GM21737 (cell line): Measurements from ENCODE around the gene MKLN1.
A peak's percentile ranks its signal among the peaks of the same experiment; 100 is the strongest.
"Not testable (repeated sequence)": the region's sequence is repeated elsewhere in the genome, so short reads cannot be mapped to it uniquely, and the experiment has no call there.

Experiments
- ATAC-seq: cut with Tn5 transposase; IDR thresholded peaks from one replicate; pipeline ENCODE4 v1.9.1; 2021; ENCODE audit warnings: mild to moderate bottlenecking, moderate library complexity; ENCODE audit not compliant: unreplicated experiment

Gene MKLN1

DNA sequence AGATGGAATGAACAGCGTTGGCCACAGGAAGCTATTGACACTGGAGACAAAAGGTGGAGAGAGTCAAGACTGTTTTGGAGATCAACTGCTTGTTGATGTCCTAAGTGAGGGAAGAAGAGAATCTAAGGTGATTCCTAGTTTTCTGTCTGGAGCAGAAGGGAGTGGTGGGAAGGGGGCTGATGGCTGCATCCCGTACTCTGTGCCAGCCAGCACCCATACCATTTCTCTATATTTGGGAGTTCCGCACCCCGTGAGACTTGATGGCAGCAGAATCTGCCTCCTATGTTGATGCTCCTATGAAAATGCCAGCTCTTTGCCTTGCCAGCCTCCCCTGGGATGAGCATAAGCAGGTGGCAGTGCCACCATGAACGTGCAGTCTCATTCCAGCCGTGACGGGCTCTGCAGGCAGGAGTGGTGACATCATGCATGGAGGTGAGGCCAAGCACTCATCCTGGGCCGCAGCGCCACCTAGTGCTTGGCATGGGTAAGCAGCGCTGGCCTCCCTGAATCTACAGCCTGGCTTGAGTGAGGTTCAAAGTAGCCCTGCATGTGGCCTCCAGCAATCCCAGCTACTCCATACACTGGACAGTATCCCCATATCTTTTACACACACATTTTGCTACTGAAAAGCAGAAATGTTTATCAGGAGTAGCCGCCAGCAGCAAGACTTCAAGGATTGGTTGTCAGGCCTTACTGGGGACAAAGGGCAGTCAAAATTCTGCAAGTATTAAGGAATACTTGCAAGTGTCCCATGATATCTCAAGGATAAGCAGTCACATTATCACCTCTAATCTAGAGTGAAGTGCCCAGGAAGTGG lies 185.8 kb downstream of the MKLN1 start:
- ATAC-seq = peak; percentile 95

DNA sequence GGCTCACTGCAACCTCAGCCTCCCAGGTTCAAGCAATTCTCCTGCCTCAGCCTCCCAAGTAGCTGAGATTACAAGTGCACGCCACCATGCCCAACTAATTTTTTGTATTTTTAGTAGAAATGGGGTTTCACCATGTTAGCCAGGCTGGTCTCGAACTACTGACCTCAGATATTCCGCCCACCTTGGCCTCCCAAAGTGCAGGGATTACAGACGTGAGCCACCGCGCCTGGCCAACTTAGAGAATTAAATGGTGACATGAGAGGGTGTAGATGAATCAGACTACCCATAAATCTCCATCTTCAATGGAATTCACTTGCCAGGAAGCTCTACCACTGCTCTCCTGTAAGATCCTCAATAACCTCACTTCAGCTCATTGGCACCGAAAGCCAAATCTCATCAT lies 187.8 kb downstream of the MKLN1 start:
- not testable (repeated sequence) for ATAC-seq

DNA sequence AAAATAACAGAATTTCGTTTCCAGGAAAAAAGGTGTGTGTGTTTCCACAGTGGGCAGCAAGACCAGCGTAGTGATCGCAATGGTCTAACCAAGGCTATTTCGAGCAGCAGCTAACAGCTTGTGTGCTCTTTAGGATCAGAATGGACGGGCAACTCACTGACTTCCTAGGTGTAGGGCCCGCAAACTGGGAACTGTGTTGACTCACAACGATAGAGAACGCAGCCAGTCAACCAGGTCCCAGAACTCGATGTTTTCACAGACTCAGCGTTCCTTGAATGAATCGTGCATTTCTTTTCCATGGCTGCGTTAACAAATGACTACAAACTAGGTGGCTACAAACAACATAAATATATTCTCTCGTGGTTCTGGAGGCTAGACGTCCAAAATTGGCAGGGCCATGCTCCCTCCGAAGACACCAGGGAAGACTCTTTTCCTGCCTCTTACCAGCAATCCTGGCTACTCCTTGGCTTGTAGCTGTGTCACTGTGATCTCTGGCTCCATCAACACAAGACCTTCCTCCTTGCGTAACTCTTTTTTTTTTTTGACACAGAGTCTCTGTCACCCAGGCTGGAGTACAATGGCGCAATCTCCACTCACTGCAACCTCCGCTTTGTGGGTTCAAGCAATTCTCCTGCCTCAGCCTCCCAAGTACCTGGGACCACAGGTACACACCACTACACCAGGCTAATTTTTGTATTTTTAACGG lies 189.7 kb downstream of the MKLN1 start:
- ATAC-seq = no peak

DNA sequence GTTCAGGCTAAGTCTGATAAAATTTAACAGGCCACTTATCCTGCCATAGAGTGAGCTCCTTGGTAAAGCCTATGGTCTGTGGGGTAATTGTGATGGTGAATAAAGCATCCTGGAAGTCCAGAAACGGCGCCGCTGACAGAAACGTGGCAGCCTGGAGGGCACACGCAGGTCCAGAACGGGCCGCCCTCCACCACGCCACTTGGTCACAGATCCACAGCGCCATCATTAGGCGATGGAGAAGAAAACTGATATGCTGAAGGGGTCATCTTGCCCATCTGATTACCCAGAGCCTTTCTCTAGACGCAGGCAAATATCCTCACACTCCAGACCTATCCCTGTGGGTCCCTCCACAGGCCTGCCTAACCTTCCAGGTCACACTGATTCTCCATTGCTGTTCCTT lies 190.9 kb downstream of the MKLN1 start:
- no peak for ATAC-seq

DNA sequence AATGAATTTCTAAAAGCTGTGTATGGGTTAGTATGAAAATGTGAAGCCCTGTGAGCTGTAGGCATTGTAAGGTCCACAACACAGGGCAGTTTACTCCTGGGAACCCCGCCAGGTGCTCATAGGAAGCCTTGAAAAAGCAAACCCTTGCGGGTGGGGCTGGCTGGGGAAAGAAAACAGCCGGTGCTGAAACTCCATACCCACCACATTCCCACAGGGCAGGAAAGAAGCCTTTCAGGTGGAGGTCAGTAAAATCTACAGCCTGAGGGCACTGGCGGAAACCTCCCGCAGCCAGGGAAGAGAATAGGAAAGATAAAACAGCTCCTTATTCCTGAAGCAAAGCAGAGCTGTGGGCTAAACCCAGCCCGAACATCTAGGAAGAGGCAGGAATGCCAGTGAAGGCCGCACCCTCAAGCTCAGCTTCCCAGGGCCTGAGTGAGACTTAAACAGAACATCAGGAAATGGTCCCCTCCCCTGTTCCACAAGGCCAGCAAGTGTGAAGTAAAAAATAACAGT lies 194.0 kb downstream of the MKLN1 start:
- no peak for ATAC-seq

DNA sequence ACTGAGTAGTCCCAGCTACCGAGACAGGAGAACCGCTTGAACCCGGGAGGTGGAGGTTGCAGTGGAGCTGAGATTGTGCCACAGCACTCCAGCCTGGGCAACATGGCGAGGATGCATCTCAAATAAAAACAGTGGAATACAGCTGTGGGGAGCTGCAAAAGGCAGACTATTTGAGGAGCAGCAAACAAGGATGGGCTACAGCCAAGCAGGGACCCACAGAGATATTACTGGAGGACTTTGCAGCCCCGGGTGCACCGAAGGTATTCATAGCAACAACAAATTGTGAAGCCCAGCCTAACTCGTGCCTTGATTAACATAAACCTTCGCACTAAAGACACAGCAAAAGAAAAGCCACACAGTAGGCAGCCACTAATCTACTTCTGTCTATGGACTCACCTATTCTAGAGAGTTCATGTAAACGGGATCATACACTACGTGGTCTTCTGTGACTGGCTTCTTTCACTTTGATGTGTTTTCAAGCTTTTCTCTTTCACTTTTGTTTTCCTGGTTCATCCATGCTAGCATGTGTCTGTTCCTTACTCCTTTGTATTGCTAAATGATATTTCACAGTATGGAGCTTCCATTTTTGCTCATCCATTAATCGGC lies 194.8 kb downstream of the MKLN1 start:
- ATAC-seq = no peak

DNA sequence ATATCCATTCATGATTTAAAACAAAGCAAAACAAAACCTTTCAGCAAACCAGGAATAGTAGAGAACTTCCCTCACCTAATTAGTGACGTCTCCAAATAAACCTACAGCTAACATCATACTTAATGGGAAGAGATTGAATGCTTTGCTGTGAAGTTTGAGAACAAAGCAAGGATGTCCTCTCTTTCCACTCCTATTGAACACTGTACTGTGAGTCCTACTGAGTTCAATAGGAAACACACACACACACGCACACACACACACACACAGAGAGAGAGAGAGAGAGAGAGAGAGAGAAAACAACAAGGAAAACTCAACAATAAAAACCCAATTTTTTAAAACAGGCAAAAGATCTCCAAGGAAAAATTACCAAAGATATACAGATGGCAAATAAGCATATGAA lies 196.4 kb downstream of the MKLN1 start:
- no peak for ATAC-seq

DNA sequence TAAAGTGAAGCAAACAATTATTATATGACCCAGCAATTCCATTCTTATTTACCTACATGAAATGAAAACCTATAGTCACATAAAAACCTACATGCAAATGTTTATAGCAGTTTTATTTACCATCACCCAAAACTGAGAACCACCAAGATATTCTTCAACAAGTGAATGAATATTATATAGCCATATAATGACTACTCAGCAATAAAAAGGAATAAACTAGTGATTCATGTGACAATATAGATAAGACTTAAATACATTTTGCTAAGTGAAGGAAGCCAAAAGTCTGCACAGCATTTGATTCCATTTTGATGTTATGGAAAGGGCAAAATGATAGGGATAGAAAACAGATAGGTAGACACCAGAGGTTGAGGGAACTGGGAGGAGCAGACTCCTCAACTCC lies 197.0 kb downstream of the MKLN1 start:
- ATAC-seq = no peak

DNA sequence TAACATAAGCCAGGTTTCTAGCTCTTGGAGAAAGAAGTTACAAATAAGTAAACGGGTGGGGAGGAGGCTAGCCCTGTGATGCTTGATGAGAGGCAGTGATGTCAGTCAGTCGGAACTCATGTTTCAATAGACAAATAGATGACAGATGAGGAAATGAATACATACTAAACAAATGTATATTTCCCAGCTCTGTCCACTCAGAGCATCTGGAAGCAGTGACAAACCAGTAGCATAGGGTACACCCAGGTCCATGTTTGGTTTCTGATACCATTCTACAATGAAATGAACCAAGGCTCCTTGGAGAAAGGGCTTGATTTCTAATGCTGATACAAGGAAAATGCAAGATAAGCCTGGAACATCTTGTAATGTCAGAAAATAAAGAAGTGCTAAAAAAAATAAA lies 198.1 kb downstream of the MKLN1 start:
- ATAC-seq = no peak

DNA sequence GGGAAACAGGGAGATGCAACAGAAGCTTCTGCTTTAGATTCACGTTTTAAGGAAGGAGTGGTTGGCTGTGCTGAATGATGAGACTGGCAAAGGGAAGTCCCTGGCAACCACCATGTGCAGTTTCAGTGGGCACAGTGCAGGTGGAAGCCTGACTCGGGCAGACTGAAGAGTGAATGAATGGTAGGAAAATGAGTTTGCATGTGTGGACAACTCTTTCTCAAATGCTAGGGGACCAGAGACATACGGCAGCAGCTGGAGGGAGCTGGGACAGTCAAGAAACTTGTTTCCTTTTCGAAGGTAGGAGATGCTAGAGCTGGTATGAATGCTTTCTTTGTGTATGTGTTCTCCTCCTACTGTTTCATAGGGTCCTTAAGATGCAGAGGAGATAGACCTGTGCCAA lies 199.8 kb downstream of the MKLN1 start:
- ATAC-seq = no peak

DNA sequence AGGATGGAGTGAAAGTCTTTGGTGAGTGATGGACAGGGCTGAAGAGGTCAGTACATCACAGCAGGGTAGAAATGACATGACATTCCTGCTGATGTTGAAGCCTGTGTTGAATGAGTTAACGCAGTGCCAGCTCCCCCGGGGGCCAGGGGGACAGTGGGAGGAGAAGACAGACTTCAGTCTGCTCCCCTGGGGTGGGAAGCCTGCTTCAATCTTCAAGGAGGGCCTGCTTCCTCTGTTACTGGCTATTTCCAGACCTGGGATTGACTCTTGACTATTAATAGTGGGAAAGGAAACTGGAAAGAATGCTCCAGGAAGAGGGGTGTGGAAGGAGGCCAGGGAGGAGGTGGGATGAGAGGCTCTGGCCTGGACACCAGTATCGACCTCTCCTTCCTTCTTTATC lies 201.5 kb downstream of the MKLN1 start:
- no peak for ATAC-seq

DNA sequence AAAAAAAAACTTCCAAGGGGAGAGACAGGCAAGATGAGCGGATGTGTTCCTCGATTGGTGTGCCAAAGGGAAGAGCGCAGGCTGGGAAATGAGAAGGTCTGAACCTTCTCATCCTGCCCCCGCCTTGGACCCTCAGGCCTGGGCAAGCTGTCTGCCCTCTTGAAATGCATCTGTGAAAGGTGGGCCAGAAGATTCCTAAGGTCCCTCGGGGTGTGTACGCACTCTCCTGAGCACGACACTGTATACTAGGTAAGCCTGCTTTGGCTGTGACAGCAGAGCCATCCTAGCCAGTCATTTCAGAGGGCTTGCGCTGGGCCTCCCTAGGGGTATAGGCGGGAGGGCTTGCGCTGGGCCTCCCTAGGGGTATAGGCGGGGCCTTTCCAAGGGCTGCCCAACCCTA lies 201.9 kb downstream of the MKLN1 start:
- ATAC-seq = no peak

DNA sequence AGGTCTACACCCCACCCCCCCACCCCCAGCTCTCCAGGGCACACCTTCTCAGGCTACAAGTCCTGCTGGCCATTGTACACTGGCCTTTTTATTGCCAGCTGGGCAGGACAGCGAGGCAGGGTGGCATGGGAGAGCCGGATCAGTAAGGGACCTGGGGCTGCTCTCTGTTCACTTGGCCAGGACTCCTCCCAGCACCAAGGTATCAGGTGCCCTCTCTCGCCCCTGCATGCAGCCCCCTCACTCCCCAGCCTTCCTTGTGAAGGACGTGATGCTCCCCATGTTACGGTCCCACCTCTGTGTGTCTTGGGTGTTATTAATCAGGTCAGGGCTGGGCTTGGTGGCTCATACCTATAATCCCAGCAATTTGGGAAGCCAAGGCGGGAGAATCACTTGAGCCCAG lies 202.5 kb downstream of the MKLN1 start:
- no peak for ATAC-seq

DNA sequence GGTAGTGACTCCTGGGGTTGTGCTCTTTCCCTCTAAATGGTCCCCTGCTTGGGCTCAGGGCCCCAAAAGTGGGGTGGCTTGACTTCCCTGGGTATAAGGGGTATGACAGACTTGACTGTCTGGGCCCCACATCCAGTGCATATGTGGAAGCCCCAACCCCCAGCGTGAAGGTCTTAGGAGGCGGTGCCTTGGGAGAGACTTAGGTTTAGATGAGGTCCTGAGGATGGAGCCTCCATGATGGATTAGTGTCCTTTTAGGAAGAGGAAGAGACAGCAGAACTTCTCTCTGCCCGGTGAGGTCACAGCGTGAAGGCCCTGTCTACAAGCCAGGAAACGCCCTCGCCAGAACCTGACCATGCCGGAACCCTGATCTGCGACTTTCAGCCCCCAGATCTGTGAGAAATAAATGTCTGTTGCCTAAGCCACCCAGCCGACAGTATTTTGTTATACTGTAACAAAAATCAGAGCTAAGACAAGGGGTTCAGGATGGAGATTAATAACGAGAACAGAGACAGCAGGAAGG lies 205.0 kb downstream of the MKLN1 start:
- ATAC-seq = no peak

DNA sequence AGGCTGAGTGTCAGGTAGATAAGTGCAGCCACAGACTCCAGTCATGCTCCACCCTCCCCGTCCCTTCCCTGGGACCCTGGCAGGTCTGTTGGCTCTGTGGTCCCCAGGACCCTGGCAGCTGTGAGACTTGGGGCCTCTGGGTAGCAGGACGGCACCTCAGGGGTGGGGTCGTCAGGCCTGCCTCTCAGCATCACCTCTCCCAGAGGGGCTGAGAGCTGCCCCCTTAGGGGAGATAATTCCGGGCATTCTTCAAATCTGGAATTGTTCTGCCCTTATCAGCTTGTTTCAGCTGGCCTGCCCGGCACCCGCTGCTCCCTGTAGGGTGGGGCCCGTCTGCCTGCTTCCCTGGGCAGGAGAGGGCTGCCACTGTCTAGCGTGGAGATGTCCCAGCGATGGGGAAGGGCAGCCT lies 205.5 kb downstream of the MKLN1 start:
- ATAC-seq = no peak

DNA sequence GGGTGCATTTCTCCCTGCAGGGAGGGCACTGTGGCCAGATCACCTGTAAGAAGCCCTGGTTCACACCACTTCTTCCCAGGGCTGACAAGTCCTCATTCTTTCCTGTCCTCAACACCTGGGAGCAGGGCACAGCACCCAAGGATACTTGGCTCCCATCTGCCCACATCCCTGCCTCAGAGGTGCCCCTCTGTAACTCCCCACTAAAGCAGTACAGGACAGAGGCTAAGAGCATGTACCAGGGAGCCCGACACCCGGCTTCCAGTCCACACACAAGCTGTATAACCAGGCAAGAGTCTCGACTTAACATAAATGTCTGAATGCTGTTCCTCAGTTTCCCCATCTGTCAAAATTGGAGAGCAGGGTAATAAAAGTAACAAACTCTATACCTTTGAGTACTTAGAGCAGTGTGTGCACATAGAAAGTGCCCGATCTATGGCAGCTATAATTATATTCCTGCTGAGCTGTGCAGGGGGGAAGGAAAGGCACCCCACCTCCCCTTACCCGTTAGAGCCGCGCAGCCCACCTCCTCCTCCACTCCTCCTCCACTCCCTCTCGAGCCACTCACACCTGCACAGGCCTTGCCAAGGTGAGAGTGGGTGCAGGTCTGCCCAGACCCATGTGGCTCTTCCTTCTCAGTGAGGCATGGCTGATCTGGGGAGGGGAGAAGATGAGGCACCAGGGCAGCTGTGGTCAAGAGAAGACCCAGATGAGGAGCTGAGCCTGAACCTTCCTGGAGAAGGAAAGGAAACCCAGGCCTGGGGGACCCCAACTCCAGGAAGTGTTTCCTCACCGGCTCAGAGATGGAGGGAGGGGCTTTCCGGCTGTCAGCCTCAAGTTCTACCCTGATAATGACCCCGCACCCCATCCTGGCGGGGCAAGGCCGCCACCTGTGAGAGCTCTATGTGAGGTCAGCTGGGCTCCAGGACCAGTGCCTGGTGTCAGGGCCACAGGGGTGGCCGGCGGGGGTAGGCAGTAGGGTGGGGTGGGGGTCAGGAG lies 206.2 kb downstream of the MKLN1 start:
- no peak for ATAC-seq

DNA sequence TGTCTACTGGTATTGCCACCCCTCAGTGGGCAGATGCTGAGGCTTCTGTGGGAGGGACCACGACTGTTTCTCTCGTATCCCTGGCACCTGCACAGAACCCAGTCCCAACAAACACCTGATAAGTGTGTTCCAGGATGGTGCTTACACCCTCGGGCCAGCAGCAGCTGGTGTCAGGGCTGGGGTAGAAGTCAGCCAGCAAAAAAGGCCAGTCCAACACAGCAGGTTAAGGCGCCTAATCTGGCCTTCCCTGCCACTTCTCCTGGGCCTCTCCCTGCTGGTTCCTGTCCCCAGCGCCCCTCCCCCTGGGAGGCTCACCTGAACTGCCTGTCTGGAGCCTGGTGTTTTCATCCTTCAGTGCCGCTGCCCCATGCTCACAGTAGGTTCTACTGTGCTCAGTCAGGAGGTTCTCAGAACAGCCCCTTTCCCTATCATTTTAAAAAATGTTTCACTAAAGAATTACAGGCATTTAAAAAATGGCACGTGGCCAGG lies 208.7 kb downstream of the MKLN1 start:
- ATAC-seq = no peak

DNA sequence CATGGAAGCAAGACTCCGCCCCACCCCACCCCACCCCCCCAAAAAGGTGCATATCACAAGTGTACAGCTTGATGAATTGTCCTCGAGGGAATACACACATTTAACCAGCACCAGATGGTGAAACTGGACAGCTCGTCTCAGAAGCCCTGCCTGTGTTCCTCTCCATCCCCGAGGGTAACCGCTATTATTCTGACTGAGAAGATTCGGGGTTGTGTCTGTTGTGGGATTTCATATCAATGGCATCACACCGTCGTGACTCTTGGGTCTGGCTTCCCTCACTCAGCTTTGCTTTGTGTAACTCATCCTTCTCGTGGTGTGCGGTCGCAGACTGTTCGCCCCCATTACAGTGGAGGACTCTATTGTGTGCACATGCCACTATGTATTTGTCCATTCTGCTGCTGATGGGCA lies 209.9 kb downstream of the MKLN1 start:
- ATAC-seq = no peak

DNA sequence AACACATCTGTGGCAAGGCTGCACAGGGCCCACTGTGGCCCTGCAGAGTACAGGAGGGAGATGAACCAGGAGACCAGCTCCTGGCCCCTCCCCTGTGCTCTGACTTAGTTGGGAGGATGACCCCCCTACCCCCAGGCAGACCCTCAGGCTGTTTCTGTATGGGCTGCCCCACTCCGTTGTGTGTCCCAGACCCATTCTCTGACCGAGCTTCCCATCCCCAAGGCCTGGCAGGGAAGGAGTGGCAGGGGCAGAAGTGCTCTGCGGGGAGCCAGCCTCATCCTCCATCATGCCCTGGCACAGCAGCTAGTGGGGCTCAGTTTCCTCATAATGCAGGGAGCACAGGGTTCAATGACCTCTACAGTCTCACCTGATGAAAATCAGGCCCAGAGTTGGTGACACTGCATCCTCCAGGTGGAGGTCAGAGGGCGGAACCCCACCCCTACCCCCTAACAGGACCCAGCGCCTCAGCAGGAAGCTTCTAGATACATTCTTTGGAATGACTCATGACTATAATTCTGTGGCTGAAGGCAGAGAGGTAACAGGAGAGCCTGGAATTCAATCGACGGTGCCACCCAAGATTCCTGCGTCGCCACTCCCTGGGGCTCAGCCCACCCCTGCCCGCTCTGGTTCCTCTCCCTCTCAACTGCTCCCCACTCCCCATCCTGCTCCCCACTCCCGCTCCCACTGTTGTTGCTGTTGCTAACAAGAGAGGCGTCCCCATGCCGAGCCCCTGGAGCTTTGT lies 210.6 kb downstream of the MKLN1 start:
- ATAC-seq = no peak

DNA sequence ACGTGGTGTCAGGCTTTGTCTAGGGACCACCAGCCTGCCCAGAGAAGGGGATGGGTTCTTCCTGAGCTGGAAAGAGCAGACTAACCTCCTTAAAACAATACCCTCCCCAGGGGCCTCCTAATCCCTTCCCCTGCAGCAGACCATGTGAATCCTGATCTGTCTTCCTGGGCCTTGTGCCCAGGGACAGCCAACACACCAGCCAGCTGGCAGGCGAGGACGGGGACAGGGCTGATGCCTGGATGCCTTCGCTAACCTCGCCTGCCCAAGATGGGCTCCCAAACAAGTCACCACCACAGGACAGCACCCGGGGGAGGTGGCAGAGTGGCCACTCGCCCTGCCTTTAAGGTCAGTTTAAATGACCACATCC lies 211.1 kb downstream of the MKLN1 start:
- no peak for ATAC-seq
